CMK (cell line): ENCODE measurements around the gene VAV3.

Experiments used
- DNase-seq: peaks from one replicate; pipeline ENCODE4 v3.0.0-alpha.2; 2010; ENCODE audit warnings: low read depth

Gene VAV3

DNA sequence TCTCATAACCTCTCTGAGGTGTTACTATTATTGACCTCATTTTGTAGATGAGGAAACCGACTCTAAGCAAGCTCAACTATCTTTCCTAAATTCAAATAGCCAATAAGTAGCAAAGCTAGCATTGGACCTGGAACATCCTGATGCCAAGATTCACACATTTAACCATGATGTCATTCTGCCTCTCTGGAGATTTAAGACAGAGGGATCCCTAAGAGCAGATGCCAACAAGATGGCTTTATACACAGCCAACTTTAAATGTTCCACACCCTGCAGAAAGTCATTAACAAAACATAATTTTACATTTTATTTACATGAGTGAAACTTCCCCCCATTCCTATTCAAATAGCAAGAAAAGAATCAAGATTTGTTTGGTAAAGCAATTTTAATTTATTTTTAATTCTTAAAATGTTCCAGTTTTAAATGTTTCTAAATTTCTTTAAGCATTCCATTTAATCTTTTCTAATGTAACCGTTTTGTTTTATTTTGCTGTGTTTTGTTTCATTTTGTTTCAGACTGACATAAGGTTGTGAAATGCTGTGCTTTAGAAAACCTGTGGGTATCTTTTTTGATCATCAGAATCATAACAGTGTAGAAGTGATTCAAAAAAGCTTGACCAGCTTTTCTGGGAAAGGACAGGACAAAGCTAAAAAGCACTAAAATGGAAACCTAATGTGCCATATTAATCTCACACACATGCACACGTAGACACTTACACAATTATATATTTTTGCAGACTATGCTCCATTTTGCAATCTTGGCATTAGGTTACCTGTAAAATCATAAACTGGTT is 7.6 kb upstream of the VAV3 start:
- no peak for DNase-seq

DNA sequence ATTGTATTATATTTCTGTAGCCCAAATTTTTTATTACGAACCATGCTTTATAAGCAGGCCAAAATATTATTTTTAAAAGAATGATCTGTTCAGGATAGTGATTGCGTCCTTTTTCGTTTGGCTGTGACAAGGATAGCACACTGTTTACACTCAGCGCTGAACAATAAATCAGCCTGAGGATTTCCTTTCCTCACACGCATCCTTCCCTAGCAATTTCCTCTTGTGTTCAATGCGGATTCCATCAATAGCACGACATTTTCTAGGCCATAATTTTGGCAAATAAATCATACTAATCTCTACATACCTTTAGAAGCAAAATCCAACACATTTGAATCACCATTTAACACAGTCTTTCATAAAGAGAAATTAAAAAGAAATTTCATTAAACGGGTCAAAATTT is 1.6 kb upstream of the VAV3 start:
- DNase-seq: no peak

DNA sequence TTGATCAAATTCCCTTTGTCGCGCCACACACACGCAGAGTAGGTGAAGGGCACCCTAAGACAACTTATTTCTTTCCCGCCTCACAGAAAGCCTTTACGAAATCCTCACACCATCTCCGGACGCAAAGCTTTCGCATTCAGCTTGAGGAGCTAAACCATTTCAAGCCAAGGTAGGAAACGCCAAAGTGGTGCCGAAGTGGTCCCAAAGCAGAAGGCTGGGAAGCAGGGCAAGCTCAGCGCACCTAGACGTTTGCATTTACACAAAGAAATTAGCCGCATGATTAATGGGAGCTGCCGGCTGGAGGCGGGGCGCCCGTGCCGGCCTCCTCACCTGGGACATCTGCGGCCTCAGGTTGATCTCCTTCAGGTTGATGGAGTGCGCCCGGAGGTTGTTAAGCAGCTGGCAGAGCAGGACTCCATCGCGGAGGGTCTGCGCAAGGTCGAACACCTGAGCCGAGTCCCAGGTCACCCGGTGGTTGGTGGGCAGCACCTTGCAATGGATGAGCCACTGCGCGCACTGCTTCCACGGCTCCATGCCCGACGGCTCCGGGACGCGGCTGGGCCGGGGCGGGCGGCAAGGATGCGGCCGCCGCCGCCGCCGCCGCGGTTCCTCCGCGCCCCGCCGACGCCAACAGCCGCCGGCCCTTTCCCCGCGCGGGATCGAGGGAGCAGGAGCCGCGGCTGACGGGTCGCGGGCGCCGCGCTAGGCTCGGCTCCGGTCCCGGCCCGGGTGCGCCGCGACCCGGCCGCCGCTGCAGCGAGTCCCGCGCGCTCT is 457 bp downstream of the VAV3 start:
- DNase-seq: no peak

DNA sequence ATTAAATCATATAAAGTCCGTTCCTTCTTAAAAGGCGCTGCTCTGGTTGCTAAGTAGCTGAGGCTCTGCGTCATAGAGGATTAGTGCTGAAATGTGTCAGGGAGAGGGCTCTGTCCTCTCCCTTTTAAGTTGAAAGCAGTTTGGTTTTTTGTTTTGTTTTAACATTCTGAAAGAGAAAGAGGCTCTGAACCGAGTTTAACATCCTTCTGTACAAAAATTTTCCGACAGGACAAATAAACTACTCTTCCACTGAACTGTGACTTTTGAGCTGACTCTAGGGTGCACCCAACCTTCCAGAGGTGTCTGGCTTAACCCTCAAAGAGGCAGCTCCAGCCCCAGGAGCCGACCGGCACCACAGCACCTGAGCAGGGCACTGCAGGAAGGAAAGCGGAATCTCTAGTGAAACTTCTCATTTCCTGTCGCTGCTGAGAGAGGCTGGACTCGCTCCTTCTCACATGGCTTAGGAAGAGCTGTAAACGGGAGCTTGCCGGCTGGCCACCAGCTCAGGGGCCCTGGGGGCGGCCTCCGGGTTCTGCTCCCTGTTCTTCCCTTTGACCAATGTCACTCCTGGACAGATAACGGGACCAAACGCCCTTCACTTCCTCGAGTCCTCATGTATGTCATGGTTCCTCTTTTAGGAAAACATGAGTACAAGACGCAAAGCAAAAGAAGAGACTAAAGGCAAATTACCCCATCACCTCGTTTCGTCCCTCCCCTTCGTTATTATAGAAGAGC is 1.2 kb downstream of the VAV3 start:
- DNase-seq: no peak

DNA sequence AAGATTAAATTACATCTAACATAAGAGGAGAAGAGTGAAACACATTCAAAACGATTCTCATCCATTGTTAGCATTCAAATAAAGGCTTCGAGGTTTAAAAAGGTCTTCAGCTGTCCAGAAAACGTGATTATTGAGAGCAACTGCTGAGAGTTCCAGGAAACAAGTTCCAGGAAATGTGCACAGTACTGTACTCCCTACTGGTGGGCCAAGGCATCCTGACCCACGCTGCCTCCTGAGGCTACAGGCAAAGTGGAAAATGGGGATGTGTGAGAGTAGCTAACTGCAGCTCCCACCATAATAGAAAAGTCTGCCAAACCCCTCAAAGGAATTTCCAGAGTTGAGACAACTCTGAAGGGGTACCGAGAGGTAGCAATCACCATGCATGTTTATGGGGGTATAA is 2.0 kb downstream of the VAV3 start:
- DNase-seq: no peak

DNA sequence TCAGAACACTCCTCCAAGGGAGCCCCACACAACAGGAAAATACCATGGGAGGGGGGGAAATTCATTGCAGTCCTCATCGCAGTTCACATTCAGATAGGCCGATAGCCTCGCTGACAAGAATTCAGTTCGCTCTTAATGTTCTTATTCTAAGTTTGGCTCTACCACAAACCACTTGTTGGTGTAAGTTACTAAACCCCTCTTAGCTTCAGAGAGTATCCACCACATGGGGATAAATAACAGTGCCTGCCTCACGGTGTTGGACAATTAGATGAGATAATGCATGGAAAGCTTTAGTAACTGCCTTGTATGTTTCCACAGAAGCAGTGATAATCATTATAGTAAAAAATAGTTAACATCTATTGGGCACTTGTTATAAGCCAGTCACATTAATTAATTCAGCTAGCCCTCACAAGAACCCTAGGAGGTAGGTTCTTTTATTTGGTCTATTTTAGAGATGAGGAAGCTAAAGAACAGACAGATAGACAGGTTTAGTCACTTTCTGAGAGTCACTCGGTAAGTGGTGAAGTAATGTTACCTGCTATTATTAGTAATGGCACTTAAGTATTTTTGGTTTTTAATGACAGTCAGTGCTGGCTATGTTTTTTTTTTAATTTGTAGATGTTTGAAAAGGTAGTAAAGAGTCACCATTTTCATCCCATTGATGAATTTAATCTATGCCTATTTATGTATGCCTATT is 10.1 kb downstream of the VAV3 start:
- no peak for DNase-seq

DNA sequence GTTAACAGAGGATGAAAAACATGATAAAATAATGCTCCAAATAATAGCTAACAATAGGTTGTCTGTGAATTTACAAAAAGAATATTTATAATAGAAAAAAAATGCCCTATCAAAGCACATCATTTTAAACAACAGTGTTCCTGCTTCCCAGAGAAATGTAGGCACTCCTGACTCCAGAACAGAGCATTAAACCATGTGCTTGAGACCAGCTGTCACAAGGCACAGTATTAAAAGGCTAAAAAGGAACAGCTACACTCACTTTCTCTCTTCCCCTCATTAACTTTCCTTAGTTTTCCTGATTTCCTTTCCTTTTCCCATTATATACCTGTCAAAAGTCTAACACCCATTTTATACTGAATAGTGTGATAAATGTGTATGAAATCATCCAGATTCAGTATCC is 10.9 kb downstream of the VAV3 start:
- no peak for DNase-seq

DNA sequence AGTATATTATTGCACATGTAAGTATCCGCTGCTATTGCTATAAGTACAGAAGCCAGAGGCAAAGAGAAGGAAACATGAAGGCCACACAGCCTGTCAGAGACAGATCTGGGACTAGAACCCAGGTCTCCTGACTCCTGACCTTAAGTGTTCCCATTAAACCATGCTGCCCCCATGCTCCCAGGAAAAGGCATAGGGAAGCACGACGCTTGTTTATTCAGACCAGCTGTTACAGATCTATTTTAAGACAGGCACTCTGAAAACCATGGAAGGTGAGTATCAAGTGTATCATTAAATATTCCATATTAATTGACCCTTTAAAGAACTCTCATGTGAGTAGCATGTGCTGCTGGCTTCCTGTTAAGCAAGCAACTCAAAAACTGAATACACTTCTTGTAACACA is 11.4 kb downstream of the VAV3 start:
- no peak for DNase-seq

DNA sequence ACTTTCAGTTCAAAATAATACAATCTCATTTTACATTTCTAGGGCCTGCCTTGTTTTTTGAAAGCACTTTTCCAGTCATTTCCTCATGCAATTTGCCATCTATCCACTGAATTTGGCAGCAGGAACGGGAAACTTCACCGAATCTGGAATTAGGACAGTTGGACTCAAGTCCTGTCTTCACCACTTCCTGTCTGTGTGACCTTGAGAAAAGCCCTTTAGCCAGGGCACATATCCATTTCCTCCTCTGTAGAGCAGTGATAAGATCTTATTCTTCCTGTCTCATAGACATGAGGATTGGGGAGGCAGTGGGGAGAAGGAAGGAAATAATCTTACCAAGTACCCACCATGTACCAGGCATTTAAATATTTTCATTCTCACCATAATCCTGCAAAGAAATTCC is 12.0 kb downstream of the VAV3 start:
- DNase-seq: peak; percentile 31

DNA sequence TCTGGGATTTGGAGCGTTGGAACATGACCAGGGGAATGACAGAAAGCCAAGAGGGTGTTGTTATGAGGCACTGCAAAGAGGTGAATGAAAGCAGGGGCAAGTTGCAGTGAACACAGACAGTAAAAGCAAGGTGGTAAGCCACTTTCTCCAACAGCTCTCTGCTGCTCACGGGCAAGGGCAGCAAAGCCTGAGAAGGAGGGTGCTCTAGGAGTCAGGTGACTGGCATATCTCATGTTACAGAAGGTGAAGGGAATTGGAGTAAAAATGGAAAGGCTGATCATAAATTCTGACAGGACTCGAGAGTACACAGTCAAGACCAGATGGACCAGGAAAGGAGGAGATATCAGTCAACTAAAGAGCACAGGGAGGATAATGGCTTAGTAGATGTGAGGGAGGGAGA is 14.5 kb downstream of the VAV3 start:
- no peak for DNase-seq

DNA sequence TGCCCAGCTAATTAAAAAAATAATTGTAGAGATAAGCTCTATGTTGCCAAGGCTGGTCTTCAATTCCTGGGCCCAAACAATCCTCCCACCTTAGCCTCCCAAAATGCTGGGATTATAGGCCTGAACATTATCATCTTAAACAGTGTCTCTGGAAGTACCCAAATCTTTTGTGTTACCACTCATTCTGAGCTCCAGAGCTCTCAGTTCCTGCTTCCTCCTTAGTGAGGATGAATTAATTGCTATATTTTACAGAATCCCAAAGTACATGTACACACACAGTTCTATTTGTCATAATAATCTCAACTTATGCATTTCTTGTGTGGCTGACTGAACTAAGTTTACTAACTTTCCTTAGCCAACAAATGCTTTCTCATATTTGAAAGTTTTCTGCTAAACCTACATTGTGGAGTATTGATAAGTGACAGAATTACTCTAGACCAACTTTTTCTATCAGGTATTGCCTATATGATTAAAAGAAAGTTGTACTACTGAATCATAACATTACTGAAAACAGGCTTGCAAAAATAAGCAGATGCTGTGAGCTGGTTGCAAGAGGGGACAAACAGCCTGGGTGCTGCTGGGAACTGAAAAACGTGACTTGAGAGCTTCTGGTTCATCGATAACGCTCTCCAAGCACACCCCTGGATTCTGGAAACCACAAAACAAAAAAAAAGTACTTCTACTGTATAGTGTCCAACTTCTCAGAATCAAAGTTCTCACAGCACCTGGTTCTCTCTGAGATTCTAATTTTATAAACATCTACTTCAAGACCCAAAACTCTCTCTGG is 15.3 kb downstream of the VAV3 start:
- no peak for DNase-seq

DNA sequence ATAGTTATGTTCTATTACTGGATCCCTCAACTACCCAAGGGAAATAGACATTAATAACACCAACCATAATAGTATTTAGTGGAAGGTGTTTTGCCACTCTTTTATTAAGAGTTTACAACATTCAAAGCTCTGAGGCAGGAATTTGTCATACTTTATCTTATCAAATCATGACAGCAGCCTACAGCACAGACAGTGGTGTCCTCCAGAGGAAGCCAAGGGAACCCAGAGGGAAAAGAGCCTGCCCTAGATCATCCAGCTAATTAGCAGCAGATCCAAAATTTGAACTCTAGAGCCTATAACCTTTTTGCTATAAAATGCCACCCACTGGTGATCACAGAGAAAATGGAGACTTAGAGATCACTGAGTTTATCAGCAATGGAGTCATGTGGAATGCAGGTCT is 18.2 kb downstream of the VAV3 start:
- no peak for DNase-seq

DNA sequence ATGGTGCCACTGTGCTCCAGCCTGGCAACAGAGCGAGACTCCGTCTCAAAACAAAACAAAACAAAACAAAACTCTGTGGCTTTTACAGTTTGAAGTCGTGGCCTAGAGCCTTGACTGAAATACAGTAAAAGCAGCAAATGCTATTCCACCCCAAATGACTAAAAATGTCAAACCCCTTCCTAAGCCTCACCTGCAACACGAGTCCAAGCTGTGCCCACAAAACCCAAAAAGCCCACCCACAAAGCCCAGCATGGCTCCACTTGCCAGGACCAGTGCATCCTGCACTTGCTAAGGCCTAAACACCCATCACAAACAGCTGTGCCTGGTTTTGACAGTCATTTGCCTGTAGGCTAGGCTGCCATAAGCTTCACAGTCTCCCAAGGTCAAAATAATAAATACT is 21.3 kb downstream of the VAV3 start:
- no peak for DNase-seq

DNA sequence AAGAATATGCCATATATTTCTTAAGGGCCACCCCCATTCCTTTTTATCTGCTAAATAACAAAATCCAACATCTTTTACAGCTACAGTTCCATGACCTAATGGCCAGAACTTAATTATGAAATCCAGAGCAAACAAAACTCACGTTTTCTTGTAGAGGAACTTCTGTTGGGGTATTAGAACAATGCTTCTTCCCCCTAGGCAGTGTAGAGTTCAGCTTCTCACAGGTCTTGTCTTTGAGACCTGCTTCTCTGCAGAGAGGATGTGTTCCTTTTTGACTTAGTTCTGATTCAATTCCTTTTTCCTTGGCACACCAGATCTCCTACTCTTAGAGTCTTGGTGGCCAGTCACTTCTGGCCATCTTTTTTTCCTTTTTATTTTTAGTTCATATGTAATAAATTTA is 22.2 kb downstream of the VAV3 start:
- DNase-seq: no peak

DNA sequence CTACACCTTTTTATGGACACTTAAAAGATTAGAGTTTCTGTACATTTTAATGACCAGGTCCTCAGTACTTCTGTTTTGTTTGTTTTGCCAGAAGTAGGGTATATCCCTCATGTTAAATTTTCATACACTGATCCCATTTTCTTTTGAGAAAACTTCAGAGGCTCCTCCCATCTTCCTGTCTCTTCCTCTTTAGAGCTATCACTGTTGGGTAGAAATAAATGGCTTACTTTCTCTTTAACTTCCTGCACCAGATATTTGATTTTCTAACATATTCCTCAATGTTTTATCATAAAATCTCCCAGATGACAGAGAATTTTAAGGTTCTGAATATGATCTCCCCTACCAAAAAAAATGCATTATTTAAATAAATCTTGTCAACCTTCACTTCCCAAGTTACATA is 23.4 kb downstream of the VAV3 start:
- DNase-seq: no peak

DNA sequence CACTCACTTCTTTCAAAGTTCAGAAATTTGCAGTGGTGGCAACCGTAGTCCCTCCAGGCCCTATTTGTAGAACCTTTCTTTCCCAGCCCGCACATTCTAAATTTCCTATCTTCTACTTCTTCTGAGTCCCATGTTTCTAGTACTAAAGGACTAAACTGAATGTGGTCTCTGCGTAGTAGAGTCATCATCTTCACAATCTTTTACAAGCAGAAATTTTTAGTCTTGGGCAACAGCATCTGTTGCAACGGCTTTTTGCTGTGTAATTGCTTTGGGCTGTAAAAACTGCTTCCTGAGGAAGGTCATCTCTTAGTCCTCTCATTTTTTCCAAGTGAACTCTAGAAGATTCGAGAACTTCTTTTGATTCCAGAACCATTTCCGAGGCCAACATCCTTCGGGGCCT is 23.9 kb downstream of the VAV3 start:
- DNase-seq: no peak

DNA sequence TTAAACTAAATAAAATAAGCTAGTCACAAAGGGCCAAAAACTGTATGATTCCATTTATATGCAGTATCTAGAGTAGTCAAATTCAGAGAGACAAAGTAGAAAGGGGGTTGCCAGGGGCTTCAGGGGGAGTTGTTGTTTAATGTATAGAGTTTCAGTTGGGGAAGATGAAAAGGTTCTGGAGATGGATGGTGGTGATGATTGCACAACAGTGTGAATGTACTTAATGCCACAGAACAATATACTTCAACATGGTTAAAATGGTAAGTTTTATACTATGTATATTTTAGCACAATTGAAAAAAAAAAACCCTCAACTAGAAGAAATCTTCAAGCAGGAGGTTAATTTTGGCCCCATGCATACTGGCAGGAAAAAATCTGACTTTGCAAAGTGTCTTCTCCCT is 24.3 kb downstream of the VAV3 start:
- no peak for DNase-seq

DNA sequence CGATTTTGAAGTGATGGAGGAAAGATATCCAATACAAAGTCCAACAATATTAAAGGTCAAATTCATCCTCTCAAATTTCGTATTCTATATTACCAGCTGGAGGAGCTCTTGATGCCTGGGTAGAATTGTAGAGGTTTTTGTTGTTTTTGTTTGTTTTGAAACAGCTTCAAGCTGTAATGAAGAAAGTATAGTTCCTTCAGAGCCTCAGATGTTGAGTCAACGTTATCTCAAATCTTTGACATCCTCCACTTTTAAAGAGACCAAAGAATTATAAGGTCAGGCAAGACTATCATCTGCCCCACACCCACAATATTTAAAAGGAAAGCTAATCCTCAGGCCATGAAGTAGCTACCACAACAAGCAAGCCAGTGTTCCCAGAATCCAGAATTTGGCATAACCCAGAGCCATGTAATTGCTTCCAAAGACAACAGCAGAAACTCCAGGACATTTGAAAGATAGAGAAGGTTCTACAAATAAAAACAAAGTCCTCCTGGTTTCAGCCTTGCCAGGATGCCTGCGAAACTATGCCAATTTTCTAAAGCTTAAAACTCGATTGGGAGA is 24.9 kb downstream of the VAV3 start:
- no peak for DNase-seq

DNA sequence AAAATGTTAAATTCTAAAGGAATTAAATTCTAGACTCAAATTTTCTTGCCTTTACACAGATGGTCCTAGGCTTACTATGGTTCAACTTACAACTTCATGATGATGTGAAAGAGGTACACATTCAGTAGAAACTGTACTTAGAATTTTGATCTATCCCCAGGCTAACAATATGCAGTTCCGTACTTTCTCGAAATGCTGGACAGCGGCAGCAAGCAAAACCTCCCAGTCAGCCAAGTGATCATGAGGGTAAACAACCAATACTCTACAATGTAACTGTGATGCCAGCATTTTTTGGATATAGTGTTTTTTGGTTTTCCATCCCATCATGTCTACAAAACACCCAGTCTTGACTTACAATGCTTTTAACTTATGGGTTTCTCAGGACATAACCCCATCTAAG is 25.7 kb downstream of the VAV3 start:
- DNase-seq: no peak

DNA sequence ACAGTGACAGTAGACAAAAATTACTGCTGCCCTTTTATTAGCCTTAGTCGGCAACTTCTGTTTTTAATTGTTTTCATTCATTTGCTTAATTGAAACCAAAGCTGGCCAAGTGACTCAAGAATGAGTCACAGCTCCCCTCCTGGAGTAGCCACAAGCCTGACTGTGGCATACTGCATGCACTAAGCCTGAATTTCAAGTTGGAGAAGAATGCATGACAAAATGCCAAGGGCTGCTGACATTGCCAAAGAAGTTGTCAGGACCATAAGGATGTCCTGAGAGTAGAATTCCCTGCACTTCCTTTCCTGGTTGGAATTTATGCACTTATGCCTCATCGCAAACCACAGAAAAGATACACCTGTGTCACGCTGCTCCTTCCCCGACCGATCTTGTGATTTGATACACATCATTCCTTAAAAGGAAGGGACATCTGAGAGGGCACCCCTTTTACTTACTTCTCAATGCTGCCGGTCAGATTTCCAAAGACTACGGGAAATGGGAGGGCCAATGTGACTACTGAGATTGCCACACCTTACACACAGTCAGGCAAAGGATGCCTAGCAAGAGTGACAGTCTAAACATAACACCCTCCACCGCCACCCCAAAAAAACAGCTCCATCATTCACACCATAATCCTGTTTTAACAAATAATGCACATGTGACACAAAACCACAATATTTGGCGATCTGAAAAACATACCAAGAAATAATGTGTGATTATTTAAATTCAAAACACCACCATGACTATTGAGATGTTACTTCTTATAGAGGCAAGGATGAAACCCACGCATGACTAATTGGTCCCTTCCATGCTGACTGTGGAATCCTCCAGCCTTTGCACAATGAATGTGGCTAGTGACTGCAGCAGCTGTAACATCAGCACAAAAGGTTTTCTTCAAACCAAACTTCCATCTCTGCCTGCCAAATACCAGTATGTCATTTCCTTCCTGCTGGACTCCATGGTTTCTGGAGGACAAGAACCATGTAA is 28.2 kb downstream of the VAV3 start:
- no peak for DNase-seq
